ENCODE results near the gene NCKAP1.

The NCKAP1 gene

DNA sequence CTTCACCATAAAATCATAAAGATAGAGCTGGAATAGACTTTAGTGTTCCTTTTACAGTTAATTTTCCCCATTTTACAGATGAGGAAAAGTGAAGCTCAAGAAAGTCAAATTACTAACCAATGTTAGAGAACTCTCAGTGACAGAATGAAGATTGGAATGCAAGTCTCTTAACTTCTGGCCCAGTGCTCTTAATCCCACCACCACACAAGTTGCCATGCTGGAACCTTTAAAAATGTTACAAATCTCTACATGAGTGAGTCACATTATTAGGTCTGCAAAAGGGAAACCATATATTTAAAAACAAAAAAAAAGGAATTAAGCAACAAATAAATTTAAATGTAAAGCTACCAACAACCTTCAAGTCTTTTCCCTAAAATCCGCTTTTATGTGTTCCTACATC, 3.5 kb downstream of the NCKAP1 start:
- TF ChIP-seq TAF1 (IDR thresholded peaks at IDR 0.05; ENCODE audit: borderline replicate concordance, low read depth, low read length) = no peak
- DNase-seq (ENCODE audit: insufficient read length) = no peak
- no peak for FAIRE-seq

DNA sequence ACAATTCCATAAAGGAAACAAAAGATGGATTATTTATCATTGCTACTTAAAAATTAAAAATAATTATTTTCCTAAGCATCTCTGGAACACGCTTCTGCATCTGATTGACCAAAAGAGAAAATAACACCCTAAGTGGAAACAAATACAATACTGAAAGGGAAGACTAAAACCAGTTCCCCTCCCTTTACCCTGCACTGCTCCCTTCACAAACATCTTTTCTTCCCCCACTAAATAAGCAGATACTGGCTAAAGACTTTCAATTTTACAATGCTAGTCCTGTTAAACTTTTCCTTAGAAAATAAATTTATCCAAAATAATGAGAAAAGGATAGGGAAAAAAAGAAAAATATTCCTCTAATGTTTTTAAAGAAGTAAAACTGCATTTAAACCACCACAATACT, 4.3 kb downstream of the NCKAP1 start:
- TF ChIP-seq POLR2AphosphoS5 (IDR thresholded peaks at IDR 0.05; ENCODE audit: low read depth, low read length) (no peak), TAF1 (IDR thresholded peaks at IDR 0.05; ENCODE audit: borderline replicate concordance, low read depth, low read length) (no peak), POLR2A (IDR thresholded peaks at IDR 0.05; ENCODE audit: low read depth, low read length) (no peak)
- FAIRE-seq (no peak), DNase-seq (ENCODE audit: insufficient read length) (no peak)

DNA sequence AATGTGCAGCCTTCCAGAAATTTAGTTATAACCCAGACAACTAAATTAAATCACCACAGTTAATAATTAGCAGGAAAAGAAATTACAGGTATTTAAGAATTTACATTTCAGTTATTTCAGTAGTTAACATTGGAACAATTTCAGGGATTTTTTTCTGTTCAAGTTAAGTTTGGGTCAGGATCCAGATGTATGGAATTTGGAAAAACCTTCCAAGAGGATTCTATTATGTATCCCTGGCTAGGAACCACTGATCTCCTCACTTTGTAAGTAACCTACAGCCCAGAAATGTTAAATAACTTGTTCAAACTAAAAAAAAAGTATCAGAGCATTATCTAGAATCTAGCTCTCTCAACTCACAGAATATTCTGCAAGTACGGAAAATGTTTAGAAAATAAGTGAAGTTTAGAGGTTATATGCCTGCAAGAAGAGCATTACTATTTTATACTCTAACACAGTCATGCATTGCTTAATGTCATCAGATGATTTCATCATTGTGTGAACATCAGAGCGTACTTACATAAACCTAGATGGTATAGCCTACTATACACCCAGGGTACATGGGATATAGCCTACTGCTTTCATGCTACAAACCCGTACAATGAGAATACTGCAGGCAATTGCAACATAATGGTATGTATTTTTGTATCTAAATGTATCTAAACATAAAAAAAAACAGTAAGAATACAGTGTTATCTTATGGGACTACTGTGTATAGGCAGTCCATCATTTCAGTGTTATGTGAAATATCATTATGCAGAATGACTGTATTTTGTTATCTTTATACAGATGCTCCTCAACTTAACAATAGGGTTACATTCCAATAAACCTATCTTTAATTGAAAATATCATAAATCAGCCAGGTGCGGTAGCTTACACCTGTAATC, 6.1 kb downstream of the NCKAP1 start:
- FAIRE-seq = no peak
- no peak for DNase-seq (ENCODE audit: insufficient read length)
- TF ChIP-seq TAF1 (IDR thresholded peaks at IDR 0.05; ENCODE audit: borderline replicate concordance, low read depth, low read length) (no peak), POLR2A (IDR thresholded peaks at IDR 0.05; ENCODE audit: low read depth, low read length) (no peak), POLR2AphosphoS5 (IDR thresholded peaks at IDR 0.05; ENCODE audit: low read depth, low read length) (no peak)

DNA sequence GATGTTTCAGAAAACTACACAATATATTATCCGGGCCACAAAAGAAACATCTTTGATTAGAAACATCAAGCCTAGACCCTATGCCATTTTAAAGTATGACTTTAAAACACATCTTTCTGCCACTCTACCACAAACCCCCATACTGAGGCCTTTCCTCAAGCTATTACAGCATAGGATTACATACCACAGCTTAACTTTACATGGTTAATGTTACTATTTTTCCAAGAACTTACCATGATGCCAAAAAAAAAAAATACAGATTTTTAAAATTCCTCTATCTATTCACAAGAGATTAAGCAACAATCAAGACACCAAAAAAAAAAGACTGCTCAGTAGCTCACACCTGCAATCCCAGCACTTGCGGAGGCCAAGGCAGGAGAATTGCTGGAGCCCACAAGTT, 9.0 kb downstream of the NCKAP1 start:
- no peak for DNase-seq (ENCODE audit: insufficient read length)
- no peak for TF ChIP-seq TAF1 (IDR thresholded peaks at IDR 0.05; ENCODE audit: borderline replicate concordance, low read depth, low read length)
- no peak for TF ChIP-seq POLR2AphosphoS5 (IDR thresholded peaks at IDR 0.05; ENCODE audit: low read depth, low read length)
- no peak for TF ChIP-seq POLR2A (IDR thresholded peaks at IDR 0.05; ENCODE audit: low read depth, low read length)
- FAIRE-seq = no peak

DNA sequence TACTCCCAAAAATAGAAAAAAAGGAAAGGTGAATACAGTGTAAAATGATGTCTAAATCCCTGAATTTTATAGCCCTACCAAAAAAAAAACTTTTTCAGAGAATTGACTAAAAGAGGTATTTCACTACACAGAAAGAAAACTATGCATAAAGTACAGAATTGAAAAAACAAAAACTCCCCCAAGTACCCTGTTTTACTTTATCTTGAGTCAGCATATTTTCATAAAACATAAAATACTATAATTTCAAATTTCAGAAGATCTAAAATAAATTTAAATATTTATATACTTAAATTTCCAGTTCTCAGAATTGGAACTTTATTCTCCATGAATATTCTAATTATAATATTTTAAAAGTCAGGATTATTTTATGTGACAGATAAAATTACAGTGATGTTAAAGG, 10.1 kb downstream of the NCKAP1 start:
- TF ChIP-seq TAF1 (IDR thresholded peaks at IDR 0.05; ENCODE audit: borderline replicate concordance, low read depth, low read length) (no peak), POLR2A (IDR thresholded peaks at IDR 0.05; ENCODE audit: low read depth, low read length) (no peak)
- DNase-seq (ENCODE audit: insufficient read length) (no peak), FAIRE-seq (no peak)

DNA sequence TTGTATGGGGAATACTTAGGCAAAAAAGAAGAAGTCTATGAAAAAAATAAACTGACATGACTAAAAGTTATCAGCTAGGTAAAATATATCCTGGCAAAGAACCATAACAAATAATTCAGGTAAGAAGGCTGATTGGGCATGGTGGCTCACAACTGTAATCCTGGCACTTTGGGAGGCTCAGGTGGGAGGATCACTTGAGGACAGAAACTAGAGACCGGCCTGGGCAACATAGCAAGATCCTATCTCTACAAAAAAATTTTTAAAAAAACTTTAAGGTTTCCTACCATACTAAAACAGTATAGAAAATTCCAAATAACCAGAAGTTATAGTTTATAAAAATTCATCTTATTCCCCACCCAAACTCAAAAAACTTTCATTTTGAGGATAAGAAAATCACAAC, 10.8 kb downstream of the NCKAP1 start:
- no peak for FAIRE-seq
- no peak for DNase-seq (ENCODE audit: insufficient read length)
- TF ChIP-seq POLR2AphosphoS5 (IDR thresholded peaks at IDR 0.05; ENCODE audit: low read depth, low read length) (no peak), POLR2A (IDR thresholded peaks at IDR 0.05; ENCODE audit: low read depth, low read length) (no peak), TAF1 (IDR thresholded peaks at IDR 0.05; ENCODE audit: borderline replicate concordance, low read depth, low read length) (no peak)

DNA sequence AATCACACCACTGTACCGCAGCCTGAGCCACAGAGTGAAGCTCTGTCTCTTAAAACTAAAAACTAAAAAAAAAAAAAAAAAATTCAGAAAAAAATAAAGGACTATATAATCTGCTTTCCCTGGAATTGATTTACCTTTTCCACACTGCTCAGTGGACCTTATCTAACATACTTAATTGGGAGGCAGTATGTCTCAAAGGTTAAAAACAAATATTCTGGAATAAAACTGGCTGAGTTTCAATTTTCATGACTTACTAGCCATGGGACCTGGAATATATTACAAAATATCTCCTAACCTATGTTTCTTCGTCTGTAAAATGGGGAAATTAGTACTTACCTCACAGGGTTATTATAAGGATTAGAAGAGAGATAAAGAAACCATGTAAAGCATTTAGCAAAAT, 11.8 kb downstream of the NCKAP1 start:
- TF ChIP-seq POLR2A (IDR thresholded peaks at IDR 0.05; ENCODE audit: low read depth, low read length) = no peak
- TF ChIP-seq POLR2AphosphoS5 (IDR thresholded peaks at IDR 0.05; ENCODE audit: low read depth, low read length) = no peak
- TF ChIP-seq TAF1 (IDR thresholded peaks at IDR 0.05; ENCODE audit: borderline replicate concordance, low read depth, low read length) = no peak
- FAIRE-seq = no peak

DNA sequence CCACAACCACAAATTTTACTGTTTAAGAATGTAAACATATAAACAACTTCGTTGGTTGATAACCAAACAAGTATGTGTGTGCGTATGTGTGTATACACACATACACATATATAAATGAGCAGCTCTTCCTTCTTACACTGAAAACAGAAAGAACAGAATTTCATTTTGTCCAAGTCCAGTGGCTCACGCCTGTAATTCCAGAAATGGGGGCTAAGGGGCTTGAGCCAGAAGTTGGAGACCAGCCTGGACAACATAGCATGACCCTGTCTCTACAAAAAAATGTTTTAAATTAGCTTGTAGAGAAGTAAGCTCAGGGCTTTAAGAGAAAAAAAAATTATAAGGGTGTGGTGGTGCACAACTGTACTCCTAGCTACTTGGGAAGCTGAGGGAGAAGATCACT, 12.3 kb downstream of the NCKAP1 start:
- no peak for TF ChIP-seq TAF1 (IDR thresholded peaks at IDR 0.05; ENCODE audit: borderline replicate concordance, low read depth, low read length)
- TF ChIP-seq POLR2AphosphoS5 (IDR thresholded peaks at IDR 0.05; ENCODE audit: low read depth, low read length) = no peak
- no peak for TF ChIP-seq POLR2A (IDR thresholded peaks at IDR 0.05; ENCODE audit: low read depth, low read length)

More for the DNA sequence above, 11.8 kb downstream of the NCKAP1 start:
- no peak for DNase-seq (ENCODE audit: insufficient read length)

DNA sequence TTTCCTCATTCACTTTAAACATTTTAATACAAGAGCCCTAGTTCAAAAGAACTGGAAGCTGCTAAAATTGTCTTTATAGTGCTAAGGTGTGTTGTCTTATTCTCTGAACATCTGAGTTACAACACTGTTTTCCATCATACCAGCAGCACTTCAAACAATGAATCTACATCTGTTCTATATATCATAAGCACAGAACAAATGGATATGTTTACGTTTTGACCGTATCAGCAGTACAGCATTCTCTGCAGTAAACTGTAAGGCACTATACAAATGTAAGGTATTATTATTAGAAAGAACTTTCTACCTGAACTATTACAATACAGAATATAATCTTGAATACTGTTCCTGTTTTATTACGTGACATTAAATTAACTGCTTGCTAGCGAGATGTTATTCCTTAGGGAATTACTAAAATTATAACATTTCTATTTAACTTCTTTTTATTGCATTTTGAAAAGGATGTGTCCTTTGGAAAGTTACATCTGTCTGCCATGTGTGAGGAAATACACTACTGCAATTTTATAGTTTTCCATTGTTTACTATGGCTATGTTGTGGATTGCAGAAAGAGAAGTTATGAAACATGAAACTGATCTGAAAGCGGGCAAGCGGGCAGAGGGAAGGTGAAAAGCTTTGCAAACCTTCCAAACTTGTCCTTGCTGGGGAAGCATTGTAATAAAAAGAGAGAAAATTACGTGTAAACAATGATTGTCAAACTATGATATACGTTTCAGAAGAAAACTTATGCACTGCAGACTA, 13.7 kb downstream of the NCKAP1 start:
- DNase-seq (ENCODE audit: insufficient read length) (no peak), FAIRE-seq (no peak)
- TF ChIP-seq POLR2AphosphoS5 (IDR thresholded peaks at IDR 0.05; ENCODE audit: low read depth, low read length) = no peak
- TF ChIP-seq TAF1 (IDR thresholded peaks at IDR 0.05; ENCODE audit: borderline replicate concordance, low read depth, low read length) = no peak
- TF ChIP-seq POLR2A (IDR thresholded peaks at IDR 0.05; ENCODE audit: low read depth, low read length) = no peak

More for the DNA sequence above, 12.3 kb downstream of the NCKAP1 start:
- FAIRE-seq = no peak
- no peak for DNase-seq (ENCODE audit: insufficient read length)

DNA sequence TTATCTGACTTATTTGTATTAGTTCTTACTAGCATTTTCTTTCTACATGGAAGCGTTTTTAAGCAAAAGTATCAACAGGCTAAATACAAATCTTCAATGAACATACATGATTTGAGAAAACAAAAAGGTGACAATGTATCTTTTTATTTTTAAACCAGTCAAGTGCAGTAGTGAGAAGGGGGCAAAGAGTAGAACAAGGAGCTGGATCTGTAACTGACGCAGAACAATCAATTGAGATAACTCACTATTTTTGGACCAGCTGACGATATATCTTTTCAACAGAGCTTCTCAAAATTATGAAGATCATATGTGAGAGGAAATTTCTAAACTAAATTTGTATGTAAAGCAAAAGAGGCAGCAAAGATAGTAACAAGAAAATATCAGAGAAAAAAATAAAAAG, 15.5 kb downstream of the NCKAP1 start:
- TF ChIP-seq TAF1 (IDR thresholded peaks at IDR 0.05; ENCODE audit: borderline replicate concordance, low read depth, low read length) (no peak), POLR2AphosphoS5 (IDR thresholded peaks at IDR 0.05; ENCODE audit: low read depth, low read length) (no peak), POLR2A (IDR thresholded peaks at IDR 0.05; ENCODE audit: low read depth, low read length) (no peak)
- no peak for FAIRE-seq

DNA sequence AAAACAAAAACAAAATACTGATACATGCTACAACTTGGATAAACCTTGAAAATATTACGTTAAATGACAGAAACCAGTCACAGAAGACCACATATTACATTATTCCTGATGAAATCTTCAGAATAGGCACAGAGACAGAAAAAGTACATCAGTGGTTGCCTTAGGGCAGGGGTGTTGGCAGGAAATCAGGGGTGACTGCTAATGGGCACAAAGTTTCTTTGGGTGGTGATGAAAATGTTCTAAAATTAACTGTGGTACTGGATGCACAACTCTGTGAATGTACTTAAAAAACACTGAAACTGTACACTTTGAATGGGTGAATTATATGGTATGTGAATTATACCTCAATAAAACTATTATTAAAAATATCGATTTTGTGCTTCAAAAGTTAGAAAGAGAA, 16.6 kb downstream of the NCKAP1 start:
- FAIRE-seq (peak; percentile 17), DNase-seq (ENCODE audit: insufficient read length) (no peak)
- no peak for TF ChIP-seq POLR2A (IDR thresholded peaks at IDR 0.05; ENCODE audit: low read depth, low read length)
- no peak for TF ChIP-seq POLR2AphosphoS5 (IDR thresholded peaks at IDR 0.05; ENCODE audit: low read depth, low read length)

More for the DNA sequence above, 15.5 kb downstream of the NCKAP1 start:
- no peak for DNase-seq (ENCODE audit: insufficient read length)
